ENCODE results near the gene RHOT1. TPM values are rescaled to one million over a fixed set of nuclear protein-coding genes. Genes with fewer than 3 reads are reported as not detected.
A peak's percentile ranks its signal among the peaks of the same experiment; 100 is the strongest.

The RHOT1 gene
- total RNA-seq, 1 experiment from 2014 or later, result 24.4 TPM

DNA sequence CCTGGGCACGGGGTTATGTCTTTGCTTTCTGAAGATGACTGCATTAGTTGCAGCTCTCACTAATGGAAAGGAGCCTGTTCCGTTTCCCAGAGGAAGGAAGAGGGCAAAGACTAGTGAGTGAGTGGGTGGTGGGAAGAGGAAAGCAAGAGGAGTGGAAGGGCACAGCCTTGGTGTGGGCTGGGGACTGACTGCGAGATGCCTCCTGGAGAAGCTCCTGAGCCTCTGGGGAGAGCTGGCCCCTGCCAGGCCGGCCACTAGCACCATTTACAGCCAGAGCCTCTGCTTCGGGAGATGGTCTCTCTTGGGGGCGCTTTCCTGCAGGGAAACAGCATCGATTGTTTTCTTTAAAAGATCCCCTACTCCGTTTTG is 122.5 kb downstream of the RHOT1 start:
- DNase-seq, result no peak
- TF ChIP-seq, protein P1, sequence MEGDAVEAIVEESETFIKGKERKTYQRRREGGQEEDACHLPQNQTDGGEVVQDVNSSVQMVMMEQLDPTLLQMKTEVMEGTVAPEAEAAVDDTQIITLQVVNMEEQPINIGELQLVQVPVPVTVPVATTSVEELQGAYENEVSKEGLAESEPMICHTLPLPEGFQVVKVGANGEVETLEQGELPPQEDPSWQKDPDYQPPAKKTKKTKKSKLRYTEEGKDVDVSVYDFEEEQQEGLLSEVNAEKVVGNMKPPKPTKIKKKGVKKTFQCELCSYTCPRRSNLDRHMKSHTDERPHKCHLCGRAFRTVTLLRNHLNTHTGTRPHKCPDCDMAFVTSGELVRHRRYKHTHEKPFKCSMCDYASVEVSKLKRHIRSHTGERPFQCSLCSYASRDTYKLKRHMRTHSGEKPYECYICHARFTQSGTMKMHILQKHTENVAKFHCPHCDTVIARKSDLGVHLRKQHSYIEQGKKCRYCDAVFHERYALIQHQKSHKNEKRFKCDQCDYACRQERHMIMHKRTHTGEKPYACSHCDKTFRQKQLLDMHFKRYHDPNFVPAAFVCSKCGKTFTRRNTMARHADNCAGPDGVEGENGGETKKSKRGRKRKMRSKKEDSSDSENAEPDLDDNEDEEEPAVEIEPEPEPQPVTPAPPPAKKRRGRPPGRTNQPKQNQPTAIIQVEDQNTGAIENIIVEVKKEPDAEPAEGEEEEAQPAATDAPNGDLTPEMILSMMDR (conservative IDR thresholded peaks at IDR 0.05), result no peak

More for the DNA sequence above, 122.5 kb downstream of the RHOT1 start:
- Histone ChIP-seq H3K4me2 (ENCODE audit: insufficient read depth, insufficient read length, low read length) (peak overlapping the region; percentile 49), H4K20me1 (ENCODE audit: control insufficient read depth, insufficient read depth, insufficient read length) (no peaks in the 10 kb centered on the region), H3T11ph (ENCODE audit: low read length) (no peak overlapping the region), H3K79me1 (ENCODE audit: insufficient read depth, low read depth, low read length, poor library complexity, severe bottlenecking) (no peaks in the 10 kb centered on the region), H4K8ac (replicated peaks; ENCODE audit: insufficient read length, low read depth, low read length) (no peak overlapping the region), H3K27ac (ENCODE audit: insufficient read length, low read depth, low read length) (no peak overlapping the region), H2BK12ac (ENCODE audit: insufficient read length, low read depth, low read length) (no peak overlapping the region), H3K56ac (ENCODE audit: insufficient read length, low read depth, low read length) (no peak overlapping the region), H2AK5ac (ENCODE audit: insufficient read length, low read length) (no peak overlapping the region), H2BK120ac (ENCODE audit: low read depth, low read length, poor library complexity, severe bottlenecking) (no peak overlapping the region), H3K79me2 (ENCODE audit: insufficient read depth, low read length) (no peaks in the 10 kb centered on the region), H2BK5ac (ENCODE audit: insufficient read length, low read length) (no peak overlapping the region), H4K5ac (ENCODE audit: insufficient read length, low read depth, low read length) (no peak overlapping the region), H3K9me3 (ENCODE audit: control insufficient read depth, low read depth, low read length) (no peaks in the 10 kb centered on the region), H3K23ac (ENCODE audit: insufficient read length, low read depth, low read length) (no peak overlapping the region), H3K18ac (ENCODE audit: insufficient read length, low read depth, low read length) (no peak overlapping the region), H2BK20ac (ENCODE audit: low read depth, low read length, poor library complexity, severe bottlenecking) (no peak overlapping the region), H2AFZ (ENCODE audit: low read length) (no peak overlapping the region), H3K14ac (ENCODE audit: insufficient read depth, low read length) (no peak overlapping the region), H4K91ac (ENCODE audit: insufficient read length, low read depth, low read length) (no peak overlapping the region), H3K23me2 (ENCODE audit: insufficient read length, low read depth, low read length, poor library complexity, severe bottlenecking) (peaks cover 14% of the 10 kb centered on the region), H2BK15ac (ENCODE audit: low read depth, low read length) (no peak overlapping the region), H3K9ac (ENCODE audit: extremely low read depth, insufficient read length, low read length) (no peak overlapping the region), H3K4me1 (ENCODE audit: insufficient read depth, low read length) (peaks cover 7% of the 10 kb centered on the region; the same call in 1 of the 2 replicates), H3K4ac (ENCODE audit: low read depth, low read length) (no peak overlapping the region), H3K27me3 (ENCODE audit: insufficient read depth, low read length) (peaks cover 6% of the 10 kb centered on the region; the same call in 1 of the 2 replicates)
- Mint-ChIP-seq H3K4me1 (peaks cover 44 to 51% of the 10 kb centered on the region in 2 experiments), H3K9me3 (no peaks in the 10 kb centered on the region), H3K36me3 (ENCODE audit: insufficient read depth in 1 of 3, low read depth in 3 of 3) (peaks cover 0 to 8% (median 1%) of the 10 kb centered on the region in 3 experiments; a peak in 4 of 7 replicates), H3K27ac (no peak overlapping the region), H3K27me3 (ENCODE audit: low read depth) (peaks cover 82% of the 10 kb centered on the region), H3K4me3 (peak overlapping the region; percentile 73 to 88)
- no CpG with 5 or more reads among the region's 8 CpGs for WGBS (ENCODE audit: extremely low coverage, insufficient read length, low lambda C conversion rate)

Measured in H9 (cell line).